ENCODE results near the gene FCER1G. TPM values are rescaled to one million over a fixed set of nuclear protein-coding genes. Genes with fewer than 3 reads are reported as not detected.

Gene FCER1G
- total and polyA plus RNA-seq, 2 of the 8 experiments (the other 6 are each of a cell fraction or from before 2014, with no cell fraction given) = 1.6 TPM; not detected in 1

DNA sequence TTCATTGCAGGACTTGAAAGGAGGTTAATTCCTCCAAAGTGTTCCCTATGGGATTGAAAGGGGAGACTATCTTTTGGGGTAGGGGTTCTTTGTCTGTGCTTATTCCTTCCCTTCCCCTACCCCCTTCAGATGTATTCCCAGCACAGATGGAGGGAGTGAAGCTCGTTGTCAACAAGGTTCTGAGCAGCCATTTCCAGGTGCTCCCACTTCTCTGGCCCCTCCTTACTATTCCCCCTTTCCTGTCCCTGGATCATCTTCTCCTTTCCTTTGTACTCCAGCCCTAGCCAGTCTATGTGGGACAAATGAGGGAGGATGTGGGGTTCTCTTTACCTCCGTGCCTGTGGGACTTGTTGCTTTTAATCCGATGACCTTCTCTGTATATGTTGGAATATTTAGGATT lies 11.7 kb downstream of the FCER1G start:
- Histone ChIP-seq H2AFZ (ENCODE audit: low read length) (no peak overlapping the region), H3K79me1 (ENCODE audit: low read depth, low read length) (no peaks in the 10 kb centered on the region), H3K4me1 (replicated peaks in 1 of 4; ENCODE audit: control insufficient read depth in 3 of 4, insufficient read depth in 4 of 4, low read length in 3 of 4) (peaks cover 2 to 6% (median 4%) of the 10 kb centered on the region in 4 experiments), H3K36me3 (ENCODE audit: control insufficient read depth in 2 of 4, insufficient read depth in 4 of 4, low read length in 3 of 4) (peaks cover 0 to 10% (median 8%) of the 10 kb centered on the region in 4 experiments; a peak in 5 of 8 replicates), H2BK20ac (ENCODE audit: low read length) (no peak overlapping the region), H2AK5ac (ENCODE audit: low read depth, low read length) (no peak overlapping the region), H4K20me1 (replicated peaks in 1 of 2; ENCODE audit: control insufficient read depth in 1 of 2, insufficient read depth in 2 of 2, low read length in 2 of 2) (no peaks in the 10 kb centered on the region), H2BK15ac (ENCODE audit: low read length) (no peak overlapping the region; the same call in 1 of the 2 replicates), H3K18ac (ENCODE audit: extremely low read depth, low read length) (no peak overlapping the region), H3K4me2 (ENCODE audit: insufficient read depth in 1 of 2, low read depth in 2 of 2, low read length in 2 of 2) (peak overlapping the region; percentile 87 to 94), H3K27ac (ENCODE audit: low read depth, low read length) (no peak overlapping the region), H3K79me2 (ENCODE audit: control insufficient read depth in 1 of 2, insufficient read depth in 2 of 2, low read length in 2 of 2) (no peaks in the 10 kb centered on the region), H3K27me3 (replicated peaks in 1 of 4; ENCODE audit: control insufficient read depth in 3 of 4, extremely low read depth in 1 of 4, insufficient read depth in 3 of 4, low read length in 3 of 4) (0 out of 7 replicates have a peak, but pooled peaks cover 0 to 2% (median 0%) of the 10 kb centered on the region in 4 experiments), H3K9ac (replicated peaks in 1 of 4; ENCODE audit: extremely low read depth in 1 of 4, low read depth in 3 of 4, low read length in 3 of 4) (no peak overlapping the region), H4K5ac (ENCODE audit: insufficient read length, low read depth, low read length) (peak overlapping the region; percentile 23), H3K4ac (replicated peaks; ENCODE audit: insufficient read length, low read depth, low read length) (no peak overlapping the region), H4K8ac (ENCODE audit: extremely low read depth, insufficient read depth, low read length) (no peak overlapping the region), H2BK120ac (replicated peaks; ENCODE audit: low read depth, low read length) (no peak overlapping the region), H3K56ac (replicated peaks; ENCODE audit: insufficient read length, low read depth, low read length) (no peak overlapping the region), H3K23ac (ENCODE audit: insufficient read length) (no peak overlapping the region), H3K4me3 (ENCODE audit: extremely low read depth in 1 of 4, insufficient read depth in 2 of 4, low read depth in 3 of 4, low read length in 4 of 4) (peak overlapping the region; percentile 75 to 93 (median 83)), H3K14ac (ENCODE audit: insufficient read length) (no peak overlapping the region), H3K9me3 (ENCODE audit: insufficient read depth in 2 of 2, low read depth in 1 of 2, low read length in 1 of 2) (no peaks in the 10 kb centered on the region), H3K23me2 (ENCODE audit: low read depth, low read length) (peaks cover 8% of the 10 kb centered on the region), H2BK5ac (ENCODE audit: low read depth, low read length) (peak overlapping the region; percentile 1; the same call in 1 of the 2 replicates), H2BK12ac (ENCODE audit: low read depth, low read length) (no peak overlapping the region), H4K91ac (replicated peaks; ENCODE audit: insufficient read length, low read length) (peak overlapping the region; percentile 13)
- no peak for DNase-seq (ENCODE audit: low read depth in 1 of 2, low spot score in 2 of 2)
- ChIA-PET CTCF (ENCODE audit: partially characterized antibody) (interaction anchor here (0.6 to 23.7 kb wide), 27 partner anchors 10 to 201 kb away, joined by 3 to 427 read pairs (median 10); partner anchors contain the start of genes ADAMTS4, FCER1G, NDUFS2 and NR1I3), POLR2A (ENCODE audit: partially characterized antibody) (interaction anchor here (1.0 to 2.2 kb wide), 8 partner anchors 10 to 143 kb away, joined by 3 to 26 read pairs (median 4); partner anchors contain the start of genes NDUFS2 and PCP4L1)
- 68% methylated on average over 3 of the region's 3 CpGs; no CpG with 5 or more reads in 1 of the 2 experiments for WGBS, 2 experiments (ENCODE audit: extremely low coverage in 1 of 2, insufficient coverage in 1 of 2, insufficient read length in 1 of 2, insufficient replicate concordance in 2 of 2, low coverage in 1 of 2, low lambda C conversion rate in 2 of 2, missing lambda C conversion rate in 1 of 2)
- no peak for TF ChIP-seq NRF1 (IDR thresholded peaks at IDR 0.05; ENCODE audit: low read depth, low read length)
- no peak for TF ChIP-seq POU5F1 (IDR thresholded peaks at IDR 0.05; ENCODE audit: low read depth, low read length)
- no peak for TF ChIP-seq SUZ12 (IDR thresholded peaks at IDR 0.05; ENCODE audit: low read length)
- TF ChIP-seq TCF12 (IDR thresholded peaks at IDR 0.05; ENCODE audit: low read depth, low read length) = no peak
- no peak for TF ChIP-seq E2F6 (IDR thresholded peaks at IDR 0.05)
- TF ChIP-seq CEBPB (IDR thresholded peaks at IDR 0.05; ENCODE audit: low read depth, low read length) = no peak
- TF ChIP-seq RNF2 (IDR thresholded peaks at IDR 0.05; ENCODE audit: borderline replicate concordance, low read depth, low read length, missing control alignments, poor library complexity, severe bottlenecking) = no peak
- FAIRE-seq = no peak
